Measurements from ENCODE around the gene HECW1.

- TF ChIP-seq CTCF (IDR thresholded peaks at IDR 0.05) (no peak), POLR2A (IDR thresholded peaks at IDR 0.05) (no peak)
Observed at GRCh38 chr7:43511769-43512515, 399.5 kb downstream of the HECW1 start.

All from heart left ventricle (tissue), 13 donors.